GM21737 (cell line): ENCODE results near the gene DOK7.
"Not testable (repeated sequence)": the region's sequence is repeated elsewhere in the genome, so short reads cannot be mapped to it uniquely, and the experiment has no call there.

Experiments
- ATAC-seq: cut with Tn5 transposase; IDR thresholded peaks from one replicate; pipeline ENCODE4 v1.9.1; 2021; ENCODE audit warnings: mild to moderate bottlenecking, moderate library complexity; ENCODE audit not compliant: unreplicated experiment

DOK7 gene

GRCh38 chr4:3531318-3531878 is 68.3 kb downstream of the DOK7 start:
- no peak for ATAC-seq

GRCh38 chr4:3531879-3532750 is 69.0 kb downstream of the DOK7 start, which contains the start of gene LRPAP1:
Gene LRPAP1 (minus strand): TSS chr4:3532422. CDS start chr4:3532412, 10 bp downstream.
- ATAC-seq: peak; percentile 72

- ATAC-seq: no peak
These were observed 69.8 kb downstream of the DOK7 start for GRCh38 chr4:3532751-3533422.

- ATAC-seq: no peak
These were observed 70.3 kb downstream of the DOK7 start for GRCh38 chr4:3533423-3533820.

- ATAC-seq: not testable (repeated sequence)
These were observed 72.7 kb downstream of the DOK7 start for GRCh38 chr4:3535812-3536211.

GRCh38 chr4:3538906-3539305 is 75.8 kb downstream of the DOK7 start:
- ATAC-seq: not testable (repeated sequence)

GRCh38 chr4:3543415-3543814 is 80.3 kb downstream of the DOK7 start:
- not testable (repeated sequence) for ATAC-seq
